ENCODE measurements around the gene CPZ. TPM values are rescaled to one million over a fixed set of nuclear protein-coding genes. Genes with fewer than 3 reads are reported as not detected.

The CPZ gene
- total and polyA plus RNA-seq, 2 donors (not counting 1 experiment from before 2014, with no cell fraction given) = not detected

- no peak overlapping the region for H2AFZ ChIP-seq (ENCODE audit: insufficient read depth, low read depth, low read length, poor library complexity, severe bottlenecking)
- H3K4me3 ChIP-seq (ENCODE audit: control extremely low read depth in 1 of 5, extremely low read depth in 1 of 5, insufficient read depth in 1 of 5, low read depth in 2 of 5, low read length in 4 of 5) = no peak overlapping the region
- H3K27ac Mint-ChIP-seq = no peak overlapping the region
- H3K4me3 Mint-ChIP-seq = no peak overlapping the region
- H3K4me2 ChIP-seq (replicated peaks; ENCODE audit: low read depth, low read length, poor library complexity, severe bottlenecking) = no peak overlapping the region
- no peaks in the 10 kb centered on the region for H3K9me3 Mint-ChIP-seq (ENCODE audit: insufficient read depth)
- H3K4me1 ChIP-seq (ENCODE audit: control insufficient read depth in 2 of 2, insufficient read depth in 2 of 2, low read length in 2 of 2) = no peaks in the 10 kb centered on the region
- H3K27ac ChIP-seq (ENCODE audit: low read length in 2 of 2) = no peak overlapping the region
- no peaks in the 10 kb centered on the region for H4K20me1 ChIP-seq (ENCODE audit: control insufficient read depth, insufficient read depth, low read length, poor library complexity, severe bottlenecking)
- H3K79me2 ChIP-seq (ENCODE audit: control insufficient read depth, insufficient read depth, low read length) = no peaks in the 10 kb centered on the region
- H3K27me3 Mint-ChIP-seq = peaks cover 17% of the 10 kb centered on the region
- ChIA-PET POLR2A (no interaction called here), CTCF (no interaction called here)
- peaks cover 0 to 19% (median 0%) of the 10 kb centered on the region in 3 donors for H3K9me3 ChIP-seq (ENCODE audit: control extremely low read depth in 1 of 3, control insufficient read depth in 2 of 3, insufficient read depth in 1 of 3, low read length in 2 of 3)
- intact Hi-C loops (cut with micrococcal nuclease) = no loop called here
- H3K4me1 Mint-ChIP-seq = no peaks in the 10 kb centered on the region
- TF ChIP-seq EZH2 (IDR thresholded peaks at IDR 0.05; ENCODE audit: borderline replicate concordance, insufficient read depth, low read depth, low read length, poor library complexity, severe bottlenecking) (no peak), CTCF (IDR thresholded peaks at IDR 0.05) (no peak)
- H3K36me3 ChIP-seq (replicated peaks in 1 of 2; ENCODE audit: control extremely low read depth in 1 of 2, control insufficient read depth in 1 of 2, extremely low read depth in 1 of 2, insufficient read depth in 2 of 2, low read length in 1 of 2) = no peaks in the 10 kb centered on the region
- WGBS (ENCODE audit: insufficient coverage) = 0% methylated on average over 1 of the region's 3 CpGs
- H3K9ac ChIP-seq (ENCODE audit: low read length) = no peak overlapping the region
- ATAC-seq (ENCODE audit: low read depth) (no peak), DNase-seq (no peak)
- peaks cover 0 to 3% (median 0%) of the 10 kb centered on the region in 4 experiments for H3K27me3 ChIP-seq (replicated peaks in 1 of 4; ENCODE audit: control extremely low read depth in 1 of 4, control insufficient read depth in 3 of 4, insufficient read depth in 4 of 4, low read length in 3 of 4)
Measured at GRCh38 chr4:8578717-8579116, 13.8 kb upstream of the CPZ start.

- H3K79me2 ChIP-seq (ENCODE audit: control insufficient read depth, insufficient read depth, low read length) = no peaks in the 10 kb centered on the region
- no peaks in the 10 kb centered on the region for H3K4me1 ChIP-seq (ENCODE audit: control insufficient read depth in 2 of 2, insufficient read depth in 2 of 2, low read length in 2 of 2)
- ATAC-seq (ENCODE audit: low read depth) (no peak), DNase-seq (no peak)
- ChIA-PET POLR2A (no interaction called here), CTCF (no interaction called here)
- H2AFZ ChIP-seq (ENCODE audit: insufficient read depth, low read depth, low read length, poor library complexity, severe bottlenecking) = no peak overlapping the region
- H3K4me1 Mint-ChIP-seq = no peaks in the 10 kb centered on the region
- no peak overlapping the region for H3K4me3 Mint-ChIP-seq
- no peaks in the 10 kb centered on the region for H3K9me3 Mint-ChIP-seq (ENCODE audit: insufficient read depth)
- H3K9ac ChIP-seq (ENCODE audit: low read length) = no peak overlapping the region
- H3K27ac ChIP-seq (ENCODE audit: low read length in 2 of 2) = no peak overlapping the region
- H3K27me3 Mint-ChIP-seq = peaks cover 17% of the 10 kb centered on the region
- intact Hi-C loops (cut with micrococcal nuclease) = no loop called here
- no peak overlapping the region for H3K4me3 ChIP-seq (ENCODE audit: control extremely low read depth in 1 of 5, extremely low read depth in 1 of 5, insufficient read depth in 1 of 5, low read depth in 2 of 5, low read length in 4 of 5)
- TF ChIP-seq CTCF (IDR thresholded peaks at IDR 0.05) (no peak), EZH2 (IDR thresholded peaks at IDR 0.05; ENCODE audit: borderline replicate concordance, insufficient read depth, low read depth, low read length, poor library complexity, severe bottlenecking) (no peak)
- no peak overlapping the region for H3K4me2 ChIP-seq (replicated peaks; ENCODE audit: low read depth, low read length, poor library complexity, severe bottlenecking)
- H4K20me1 ChIP-seq (ENCODE audit: control insufficient read depth, insufficient read depth, low read length, poor library complexity, severe bottlenecking) = no peaks in the 10 kb centered on the region
- H3K27ac Mint-ChIP-seq = no peak overlapping the region
- 34% methylated on average over 7 of the region's 12 CpGs for WGBS (ENCODE audit: insufficient coverage)
- H3K27me3 ChIP-seq (replicated peaks in 1 of 4; ENCODE audit: control extremely low read depth in 1 of 4, control insufficient read depth in 3 of 4, insufficient read depth in 4 of 4, low read length in 3 of 4) = peaks cover 0 to 3% (median 0%) of the 10 kb centered on the region in 4 experiments
- peaks cover 0 to 18% (median 0%) of the 10 kb centered on the region in 3 donors for H3K9me3 ChIP-seq (ENCODE audit: control extremely low read depth in 1 of 3, control insufficient read depth in 2 of 3, insufficient read depth in 1 of 3, low read length in 2 of 3)
- H3K36me3 ChIP-seq (replicated peaks in 1 of 2; ENCODE audit: control extremely low read depth in 1 of 2, control insufficient read depth in 1 of 2, extremely low read depth in 1 of 2, insufficient read depth in 2 of 2, low read length in 1 of 2) = no peaks in the 10 kb centered on the region
Measured at GRCh38 chr4:8579526-8580320, 12.8 kb upstream of the CPZ start.
